HCT116 (cell line): ENCODE measurements around the gene LRRFIP2. TPM values are rescaled to one million over a fixed set of nuclear protein-coding genes. Genes with fewer than 3 reads are reported as not detected.

Experiments used
- ATAC-seq: fragments of 200-7000 bp; cut with Tn5 transposase; 2 replicates; pipeline ENCODE4 v1.9.1; 2020; ENCODE audit warnings: mild to moderate bottlenecking, moderate library complexity
- BruUV-seq: library from RNA; stranded (reverse); fragments of 400-500 nt; replicated peaks from 2 replicates; lab custom pipeline; 2021; lab: Mats Ljungman, UMichigan
- CTCF ChIA-PET: fragments of 300-600 bp; sonication (Branson Sonifier 250); formaldehyde crosslinking; loops from one replicate; lab custom pipeline; 2021; ENCODE audit warnings: antibody characterized with exemption; lab: Charles Lee
- POLR2A ChIA-PET: fragments of 300-600, 350-600 bp; sonication (Branson Sonifier 250); formaldehyde crosslinking; loops from one replicate; lab custom pipeline; 2021; ENCODE audit warnings: antibody characterized with exemption; lab: Charles Lee
- RAD21 ChIA-PET, 2 experiments: fragments of 300-600 bp; sonication (Branson Sonifier 250); formaldehyde crosslinking; loops; one replicate each; lab custom pipeline; 2023; ENCODE audit warnings: low total read pairs in 2 of 2; ENCODE audit not compliant: uncharacterized antibody in 2 of 2, unreplicated experiment in 2 of 2, low non-redundant PET in 1 of 2; lab: Charles Lee
- DNase-seq: peaks from one replicate; pipeline ENCODE4 v3.0.0-alpha.2; 2010; ENCODE audit warnings: low read depth, low spot score
- H2AFZ ChIP-seq: fragments of 200-600 bp; shearing (Covaris generic), sonication (generic); 2 replicates; pipeline ENCODE4 v1.6.1; 2017; ENCODE audit warnings: low read depth, mixed run types, mixed read lengths, antibody characterized with exemption, low read length; ENCODE audit not compliant: poor library complexity, severe bottlenecking
- H3K27ac ChIP-seq: 2 replicates; pipeline ENCODE4 v1.5.1; 2012; ENCODE audit warnings: low read depth, low read length
- H3K27me3 ChIP-seq: fragments of 200-600 bp; sonication (generic); 2 replicates; pipeline ENCODE4 v1.6.1; 2016; ENCODE audit warnings: mixed run types, low read length, mixed read lengths; ENCODE audit not compliant: insufficient read depth
- H3K36me3 ChIP-seq, 2 experiments: fragments of 200-500 bp in 1 of 2; fragments of 200-600 bp in 1 of 2; sonication (Bioruptor generic) in 1 of 2; sonication (generic) in 1 of 2; 2 replicates each; pipeline versions ENCODE4 v1.5.1 to v1.6.1; 2014 to 2016; ENCODE audit warnings: low read length in 2 of 2, inconsistent platforms in 1 of 2, mixed read lengths in 1 of 2, mixed run types in 1 of 2; ENCODE audit not compliant: insufficient read depth in 2 of 2, control insufficient read depth in 1 of 2
- H3K4me1 ChIP-seq, 2 experiments: fragments of 200-600 bp in 1 of 2; sonication (generic) in 1 of 2; 2 replicates each; pipeline versions ENCODE4 v1.5.1 to v1.6.1; 2012 to 2017; ENCODE audit warnings: low read length in 2 of 2, inconsistent platforms in 1 of 2, mild to moderate bottlenecking in 1 of 2, mixed read lengths in 1 of 2, mixed run types in 1 of 2, moderate library complexity in 1 of 2; ENCODE audit not compliant: insufficient read depth in 2 of 2, control insufficient read depth in 1 of 2
- H3K4me2 ChIP-seq: fragments of 200-600 bp; sonication (generic); 2 replicates; pipeline ENCODE4 v1.6.1; 2017; ENCODE audit warnings: mixed run types, low read length, mixed read lengths
- H3K4me3 ChIP-seq, 2 experiments: fragments of 200-600 bp in 1 of 2; sonication (generic) in 1 of 2; replicated peaks in 1 of 2; 2 replicates each; pipeline ENCODE4 v1.5.1; 2011 to 2016; ENCODE audit warnings: low read length in 2 of 2, control low read depth in 1 of 2, low read depth in 1 of 2, mild to moderate bottlenecking in 1 of 2, mixed read lengths in 1 of 2, mixed run types in 1 of 2
- H3K79me2 ChIP-seq: fragments of 200-600 bp; sonication (generic); 2 replicates; pipeline ENCODE4 v1.6.1; 2017; ENCODE audit warnings: mild to moderate bottlenecking, mixed run types, low read length, moderate library complexity, mixed read lengths; ENCODE audit not compliant: insufficient read depth
- H3K9ac ChIP-seq: fragments of 200-600 bp; sonication (generic); 2 replicates; pipeline ENCODE4 v1.6.1; 2016; ENCODE audit warnings: low read length, mixed read lengths
- H3K9me2 ChIP-seq: fragments of 200-600 bp; sonication (generic), shearing (Covaris generic); 2 replicates; pipeline ENCODE4 v1.6.1; 2017; ENCODE audit warnings: mixed run types, mild to moderate bottlenecking, moderate library complexity; ENCODE audit not compliant: insufficient read depth
- H3K9me3 ChIP-seq, 2 experiments: fragments of 200-500 bp in 1 of 2; fragments of 200-600 bp in 1 of 2; sonication (Bioruptor generic) in 1 of 2; sonication (generic) in 1 of 2; 2 replicates each; pipeline ENCODE4 v1.6.1; 2014 to 2017; ENCODE audit warnings: low read length in 2 of 2, mixed read lengths in 2 of 2, inconsistent platforms in 1 of 2, low read depth in 1 of 2, mild to moderate bottlenecking in 1 of 2, mixed run types in 1 of 2, moderate library complexity in 1 of 2; ENCODE audit not compliant: control insufficient read depth in 1 of 2, insufficient read depth in 1 of 2
- H4K20me1 ChIP-seq: fragments of 200-600 bp; sonication (generic), shearing (Covaris generic); 2 replicates; pipeline ENCODE4 v1.6.1; 2017; ENCODE audit warnings: mixed run types, mild to moderate bottlenecking, moderate library complexity; ENCODE audit not compliant: insufficient read depth
- CEBPB ChIP-seq: IDR thresholded peaks from 2 replicates; pipeline ENCODE4 v1.6.1; 2012; ENCODE audit warnings: low read depth
- EGR1 ChIP-seq: IDR thresholded peaks from 2 replicates; pipeline ENCODE4 v1.6.1; 2012; ENCODE audit warnings: low read depth
- ELF1 ChIP-seq: IDR thresholded peaks from 2 replicates; pipeline ENCODE4 v1.6.1; 2012; ENCODE audit warnings: low read depth, borderline replicate concordance
- EZH2 ChIP-seq: fragments of 200-600 bp; sonication (generic); IDR thresholded peaks from 2 replicates; pipeline ENCODE4 v1.6.1; 2017; ENCODE audit warnings: antibody characterized with exemption, mixed run types
- EZH2phosphoT487 ChIP-seq: fragments of 200-600 bp; IDR thresholded peaks from 2 replicates; pipeline ENCODE4 v1.6.1; 2018; ENCODE audit warnings: antibody characterized with exemption, borderline replicate concordance
- FOSL1 ChIP-seq: IDR thresholded peaks from 2 replicates; pipeline ENCODE4 v1.6.1; 2012; ENCODE audit warnings: low read depth
- POLR2A ChIP-seq: IDR thresholded peaks from 2 replicates; pipeline ENCODE4 v1.7.0; 2011; ENCODE audit warnings: borderline replicate concordance; ENCODE audit not compliant: insufficient read depth, insufficient read length; ENCODE audit errors: extremely low read depth
- RAD21 ChIP-seq: IDR thresholded peaks from 2 replicates; pipeline ENCODE4 v1.6.1; 2012; ENCODE audit warnings: low read depth, mild to moderate bottlenecking
- SIN3A ChIP-seq: IDR thresholded peaks from 2 replicates; pipeline ENCODE4 v1.6.1; 2012; ENCODE audit warnings: low read depth
- SP1 ChIP-seq: IDR thresholded peaks from 2 replicates; pipeline ENCODE4 v1.6.1; 2012; ENCODE audit warnings: low read depth
- SRF ChIP-seq: IDR thresholded peaks from 2 replicates; pipeline ENCODE4 v1.6.1; 2012; ENCODE audit warnings: low read depth
- TCF7L2 ChIP-seq: IDR thresholded peaks from 2 replicates; pipeline ENCODE4 v1.7.0; 2011; ENCODE audit warnings: borderline replicate concordance, inconsistent platforms; ENCODE audit not compliant: insufficient read depth, insufficient read length; ENCODE audit errors: extremely low read depth
- ZBTB33 ChIP-seq: IDR thresholded peaks from 2 replicates; pipeline ENCODE4 v1.6.1; 2011; ENCODE audit warnings: mild to moderate bottlenecking, low read length, moderate library complexity; ENCODE audit not compliant: insufficient replicate concordance; ENCODE audit errors: extremely low read depth
- ZFX ChIP-seq: fragments of 450-650 bp; IDR thresholded peaks from 2 replicates; pipeline ENCODE4 v1.6.1; 2017
- intact Hi-C: fragments of 100-400 bp; cut with micrococcal nuclease; formaldehyde crosslinking; loops from 2 replicates; pipeline ENCODE4 v1.10.0; 2022
- total RNA-seq: library from RNA; stranded (reverse); gene quantifications from one replicate; pipeline ENCODE4 v1.2.1, GENCODE V29; 2021; ENCODE audit not compliant: unreplicated experiment

The LRRFIP2 gene
- total RNA-seq, 1 experiment from 2014 or later = 27.0 TPM

GRCh38 chr3:37039161-37039846, 135.1 kb downstream of the LRRFIP2 start:
- BruUV-seq = no TSS peak
- CTCF ChIA-PET = no interaction called here
- Histone ChIP-seq H2AFZ (no peak overlapping the region), H3K9me2 (no peaks in the 10 kb centered on the region), H3K9ac (no peak overlapping the region), H3K9me3 (peaks cover 3 to 6% of the 10 kb centered on the region in 2 experiments; a peak in 3 of 4 replicates), H3K36me3 (peaks cover 15 to 48% of the 10 kb centered on the region in 2 experiments; a peak in 3 of 4 replicates), H3K27ac (no peak overlapping the region), H4K20me1 (no peaks in the 10 kb centered on the region), H3K79me2 (no peaks in the 10 kb centered on the region), H3K4me1 (no peaks in the 10 kb centered on the region), H3K4me2 (no peak overlapping the region), H3K4me3 (no peak overlapping the region), H3K27me3 (no peaks in the 10 kb centered on the region)
- POLR2A ChIA-PET = no interaction called here
- intact Hi-C loops = no loop called here
- ATAC-seq (no peak), DNase-seq (no peak)
- RAD21 ChIA-PET = no interaction called here
- TF ChIP-seq EGR1 (no peak), EZH2phosphoT487 (no peak), EZH2 (no peak), POLR2A (no peak), SP1 (no peak), SRF (no peak), RAD21 (no peak), ZBTB33 (no peak), ZFX (no peak), CEBPB (no peak), FOSL1 (no peak), SIN3A (no peak), ELF1 (no peak), TCF7L2 (no peak)
